Esophagus squamous epithelium (tissue), 5 donors: ENCODE results near the gene MGAT5B. TPM values are rescaled to one million over a fixed set of nuclear protein-coding genes. Genes with fewer than 3 reads are reported as not detected.

Source experiments
- DNase-seq: peaks from one replicate; lab custom pipeline; 2025; lab: John Stamatoyannopoulos, UW
- H3K27ac ChIP-seq, 4 donors: fragments of 200-600 bp; sonication (generic); one replicate each; pipeline ENCODE4 v1.5.1; 2016 to 2019; ENCODE audit warnings: mild to moderate bottlenecking in 1 of 4
- H3K27me3 ChIP-seq, 4 donors: fragments of 200-600 bp; sonication (generic); 1 replicate in 3 of 4; 2 replicates in 1 of 4; pipeline versions ENCODE4 v1.5.1 to v1.6.0; 2017 to 2021; ENCODE audit warnings: antibody characterized with exemption in 1 of 4
- H3K36me3 ChIP-seq, 3 donors: fragments of 200-600 bp; sonication (generic); one replicate each; pipeline ENCODE4 v1.5.1; 2016 to 2019
- H3K4me1 ChIP-seq, 3 donors: fragments of 200-600 bp; sonication (generic); one replicate each; pipeline ENCODE4 v1.5.1; 2017 to 2019
- H3K4me3 ChIP-seq, 4 donors: fragments of 200-600 bp; sonication (generic); 1 replicate in 3 of 4; 2 replicates in 1 of 4; pipeline ENCODE4 v1.5.1; 2016 to 2019; ENCODE audit warnings: mild to moderate bottlenecking in 2 of 4, moderate library complexity in 1 of 4
- H3K9me3 ChIP-seq, 3 donors: fragments of 200-600 bp; sonication (generic); one replicate each; pipeline ENCODE4 v1.5.1; 2016 to 2019
- POLR2A ChIP-seq, 4 donors: fragments of 450-650 bp; IDR thresholded peaks; one replicate each; pipeline ENCODE4 v1.6.1; 2017; ENCODE audit warnings: antibody characterized with exemption in 4 of 4, mild to moderate bottlenecking in 4 of 4, moderate library complexity in 3 of 4
- WGBS, 2 donors: methylation state at CpG; one replicate each; pipeline ENCODE4 v1.1.5; 2018; 5-methylcytosine and 5-hydroxymethylcytosine counted together
- intact Hi-C: fragments of 100-400 bp; cut with DNase I; formaldehyde crosslinking; loops from one replicate; pipeline ENCODE4 v1.15.0; 2022
- total RNA-seq, 4 donors: library from RNA; depleted of rRNA; stranded (reverse); fragments of >200 nt; gene quantifications; one replicate each; pipeline ENCODE4 v1.1.0, GENCODE V29; 2016
- TF ChIP-seq, protein P1 (sequence below), 6 experiments: fragments of 450-650 bp in 4 of 6; fragments of 200-600 bp in 2 of 6; sonication (generic) in 2 of 6; IDR thresholded peaks; one replicate each; pipeline ENCODE4 v1.5.1; 2016 to 2019; ENCODE audit warnings: antibody characterized with exemption in 6 of 6, mild to moderate bottlenecking in 4 of 6, moderate library complexity in 4 of 6
- donor health status: DM: yes; HTN: yes; CAD: no.

The MGAT5B gene
- total RNA-seq, 4 donors from 2014 or later = 1.3 TPM; not detected in 3

DNA sequence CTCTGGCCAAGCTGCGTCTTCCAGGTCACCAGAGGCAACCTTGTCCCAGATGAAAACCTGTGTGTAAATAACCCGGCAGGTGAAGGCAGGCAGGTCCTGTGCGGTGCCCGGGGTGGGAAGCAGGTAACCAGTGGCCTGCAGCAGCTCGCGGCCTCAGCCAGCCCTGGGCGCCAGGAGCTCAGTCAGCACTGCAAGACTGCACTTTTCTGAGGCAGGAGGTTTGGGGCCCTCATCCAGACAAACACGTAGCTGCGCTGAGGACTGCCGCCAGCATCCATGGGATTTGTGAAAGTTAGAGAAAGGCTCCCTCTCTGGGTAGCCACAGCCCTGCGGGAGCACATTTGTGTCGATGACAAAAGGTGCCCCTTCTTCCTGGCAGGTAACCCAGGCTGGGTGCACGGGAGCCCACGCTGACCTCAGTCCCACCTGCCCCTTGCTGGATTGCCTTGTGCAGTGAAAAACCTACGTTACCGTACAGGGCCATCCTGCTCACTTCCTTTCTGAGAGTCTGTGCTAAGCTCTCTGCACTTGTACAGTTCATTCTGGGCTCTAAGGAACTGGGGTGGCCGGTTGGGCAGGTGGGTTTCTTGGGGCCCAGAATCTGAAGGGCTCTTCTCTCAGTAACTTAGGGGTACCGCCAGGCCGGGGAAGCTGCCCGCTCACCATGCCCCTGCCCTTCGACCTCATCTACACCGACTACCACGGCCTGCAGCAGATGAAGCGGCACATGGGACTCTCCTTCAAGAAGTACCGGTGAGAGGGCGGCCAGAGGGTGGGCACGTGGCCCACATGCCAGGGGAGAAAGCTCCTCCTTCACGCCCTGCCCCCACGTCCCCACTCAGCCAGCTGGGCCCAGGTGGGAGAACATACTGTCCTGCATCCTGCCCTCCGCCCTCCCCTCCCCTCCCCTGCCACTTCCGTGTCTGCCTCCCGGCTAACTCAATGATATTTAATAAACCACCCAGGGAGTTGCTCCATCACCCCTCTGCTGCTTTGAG lies 56.4 kb downstream of the MGAT5B start:
- Histone ChIP-seq H3K9me3 (no peaks in the 10 kb centered on the region), H3K36me3 (no peaks in the 10 kb centered on the region), H3K27ac (no peak overlapping the region), H3K4me3 (no peak overlapping the region), H3K4me1 (peaks cover 0 to 8% (median 0%) of the 10 kb centered on the region in 3 donors), H3K27me3 (peaks cover 0 to 53% (median 0%) of the 10 kb centered on the region in 4 donors)
- TF ChIP-seq, protein P1, sequence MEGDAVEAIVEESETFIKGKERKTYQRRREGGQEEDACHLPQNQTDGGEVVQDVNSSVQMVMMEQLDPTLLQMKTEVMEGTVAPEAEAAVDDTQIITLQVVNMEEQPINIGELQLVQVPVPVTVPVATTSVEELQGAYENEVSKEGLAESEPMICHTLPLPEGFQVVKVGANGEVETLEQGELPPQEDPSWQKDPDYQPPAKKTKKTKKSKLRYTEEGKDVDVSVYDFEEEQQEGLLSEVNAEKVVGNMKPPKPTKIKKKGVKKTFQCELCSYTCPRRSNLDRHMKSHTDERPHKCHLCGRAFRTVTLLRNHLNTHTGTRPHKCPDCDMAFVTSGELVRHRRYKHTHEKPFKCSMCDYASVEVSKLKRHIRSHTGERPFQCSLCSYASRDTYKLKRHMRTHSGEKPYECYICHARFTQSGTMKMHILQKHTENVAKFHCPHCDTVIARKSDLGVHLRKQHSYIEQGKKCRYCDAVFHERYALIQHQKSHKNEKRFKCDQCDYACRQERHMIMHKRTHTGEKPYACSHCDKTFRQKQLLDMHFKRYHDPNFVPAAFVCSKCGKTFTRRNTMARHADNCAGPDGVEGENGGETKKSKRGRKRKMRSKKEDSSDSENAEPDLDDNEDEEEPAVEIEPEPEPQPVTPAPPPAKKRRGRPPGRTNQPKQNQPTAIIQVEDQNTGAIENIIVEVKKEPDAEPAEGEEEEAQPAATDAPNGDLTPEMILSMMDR (IDR thresholded peaks at IDR 0.05) = no peak
- TF ChIP-seq POLR2A (IDR thresholded peaks at IDR 0.05) = no peak
- intact Hi-C loops = no loop called here
- DNase-seq = no peak
- 60 to 100% methylated on average over 2 to 19 of the region's 32 CpGs for WGBS, 2 donors

DNA sequence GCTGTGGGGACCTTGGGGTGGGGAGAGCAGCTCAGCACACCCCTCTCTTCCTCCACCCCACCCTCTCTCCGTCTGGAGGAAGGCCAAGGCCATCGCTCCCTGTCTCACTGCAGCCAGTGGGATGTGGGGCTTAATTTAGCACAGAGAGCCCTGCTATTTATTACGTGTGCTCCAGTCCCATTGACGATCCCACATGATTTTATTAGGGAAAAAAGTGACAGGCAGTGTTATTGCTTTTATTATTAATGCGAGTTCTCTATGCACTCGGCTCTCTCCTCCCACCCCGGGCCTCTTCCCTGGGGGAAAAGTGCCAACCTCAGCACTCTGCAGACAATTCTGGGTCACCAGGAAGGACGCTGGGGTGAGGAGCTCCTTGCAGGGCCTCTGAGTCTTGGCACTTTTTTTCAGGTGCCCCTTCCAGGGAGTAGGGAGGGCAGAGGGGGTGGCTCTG lies 57.3 kb downstream of the MGAT5B start:
- Histone ChIP-seq H3K4me1 (peaks cover 0 to 8% (median 0%) of the 10 kb centered on the region in 3 donors), H3K27ac (no peak overlapping the region), H3K27me3 (peaks cover 0 to 45% (median 0%) of the 10 kb centered on the region in 4 donors), H3K36me3 (no peaks in the 10 kb centered on the region), H3K9me3 (no peaks in the 10 kb centered on the region), H3K4me3 (no peak overlapping the region)
- TF ChIP-seq, protein P1 (IDR thresholded peaks at IDR 0.05) = no peak
- no peak for DNase-seq
- 10 to 12% methylated on average over 5 to 7 of the region's 8 CpGs for WGBS, 2 donors
- intact Hi-C loops = no loop called here

- no peak overlapping the region for H3K27ac ChIP-seq
- no peak for DNase-seq
- peaks cover 0 to 36% (median 0%) of the 10 kb centered on the region in 4 donors for H3K27me3 ChIP-seq
- H3K9me3 ChIP-seq = no peaks in the 10 kb centered on the region
- 80 to 96% methylated on average over 4 to 17 of the region's 17 CpGs for whole genome bisulfite sequencing, 2 donors
- no peak overlapping the region for H3K4me3 ChIP-seq
- H3K4me1 ChIP-seq = peaks cover 0 to 8% (median 0%) of the 10 kb centered on the region in 3 donors
- H3K36me3 ChIP-seq = no peaks in the 10 kb centered on the region
- TF ChIP-seq POLR2A (IDR thresholded peaks at IDR 0.05) = no peak
- TF ChIP-seq, protein P1 (IDR thresholded peaks at IDR 0.05) = no peak
- intact Hi-C loops = no loop called here
Measured at GRCh38 chr17:76926237-76926866, 58.1 kb downstream of the MGAT5B start.

GRCh38 chr17:76927577-76927976 lies 59.4 kb downstream of the MGAT5B start:
- H3K27me3 ChIP-seq = peaks cover 0 to 24% (median 0%) of the 10 kb centered on the region in 4 donors
- H3K4me1 ChIP-seq = peaks cover 0 to 8% (median 0%) of the 10 kb centered on the region in 3 donors
- intact Hi-C loops = no loop called here
- no peak overlapping the region for H3K27ac ChIP-seq
- H3K36me3 ChIP-seq = no peaks in the 10 kb centered on the region
- no peak overlapping the region for H3K4me3 ChIP-seq
- no peaks in the 10 kb centered on the region for H3K9me3 ChIP-seq
- TF ChIP-seq, protein P1 (IDR thresholded peaks at IDR 0.05) = no peak
- TF ChIP-seq POLR2A (IDR thresholded peaks at IDR 0.05) = no peak
- WGBS, 2 donors = 84 to 88% methylated on average over 11 to 12 of the region's 12 CpGs
- no peak for DNase-seq
